Uterus (tissue), 4 donors: Measurements from ENCODE around the gene ADAMTS12. TPM values are rescaled to one million over a fixed set of nuclear protein-coding genes. Genes with fewer than 3 reads are reported as not detected.

ENCODE experiments used
- DNase-seq, 2 donors: peaks; one replicate each; pipeline ENCODE4 v3.0.0-alpha.2; 2019 to 2020
- H3K27ac ChIP-seq, 2 donors: fragments of 200-600 bp; sonication (generic); 1 replicate in 1 of 2; 2 replicates in 1 of 2; pipeline ENCODE4 v1.5.1; 2016 to 2018
- H3K27me3 ChIP-seq, 2 donors: fragments of 200-600 bp; sonication (generic); one replicate each; pipeline ENCODE4 v1.5.1; 2018 to 2019; ENCODE audit warnings: control low read depth in 1 of 2
- H3K36me3 ChIP-seq, 2 donors: fragments of 200-600 bp; sonication (generic); one replicate each; pipeline ENCODE4 v1.5.1; 2019; ENCODE audit warnings: control low read depth in 1 of 2
- H3K4me1 ChIP-seq, 2 donors: fragments of 200-600 bp; sonication (generic); one replicate each; pipeline ENCODE4 v1.5.1; 2018 to 2019; ENCODE audit warnings: control low read depth in 1 of 2
- H3K4me3 ChIP-seq, 2 donors: fragments of 200-600 bp; sonication (generic); 1 replicate in 1 of 2; 2 replicates in 1 of 2; pipeline ENCODE4 v1.5.1; 2018 to 2019; ENCODE audit warnings: mild to moderate bottlenecking in 1 of 2
- H3K9me3 ChIP-seq, 2 donors: fragments of 200-600 bp; sonication (generic); one replicate each; pipeline ENCODE4 v1.5.1; 2019; ENCODE audit warnings: control low read depth in 1 of 2
- POLR2A ChIP-seq, 2 donors: fragments of 450-650 bp; IDR thresholded peaks; one replicate each; pipeline ENCODE4 v1.6.1; 2016; ENCODE audit warnings: antibody characterized with exemption in 2 of 2, mild to moderate bottlenecking in 1 of 2, moderate library complexity in 1 of 2
- intact Hi-C: fragments of 100-400 bp; cut with DNase I; formaldehyde crosslinking; loops from one replicate; pipeline ENCODE4 v1.15.1; 2023; ENCODE audit warnings: low total_unique reads
- total RNA-seq, 4 donors: library from RNA; depleted of rRNA in 3 of 4; stranded (reverse); fragments of >200 nt in 3 of 4; gene quantifications; one replicate each; pipeline versions ENCODE4 v1.1.0 to v1.2.4, GENCODE V29; 2014 to 2023
- TF ChIP-seq, protein P1 (sequence below), 4 experiments: fragments of 200-600 bp in 2 of 4; fragments of 450-650 bp in 2 of 4; sonication (generic) in 2 of 4; IDR thresholded peaks; one replicate each; pipeline ENCODE4 v1.5.1; 2016 to 2019; ENCODE audit warnings: antibody characterized with exemption in 4 of 4, mild to moderate bottlenecking in 2 of 4, moderate library complexity in 1 of 4
- donor health status: DM: yes; HTN: yes; CAD: no.

Gene ADAMTS12
- total RNA-seq, 4 donors from 2014 or later: 0.51 to 37.5 (median 15.6) TPM

DNA sequence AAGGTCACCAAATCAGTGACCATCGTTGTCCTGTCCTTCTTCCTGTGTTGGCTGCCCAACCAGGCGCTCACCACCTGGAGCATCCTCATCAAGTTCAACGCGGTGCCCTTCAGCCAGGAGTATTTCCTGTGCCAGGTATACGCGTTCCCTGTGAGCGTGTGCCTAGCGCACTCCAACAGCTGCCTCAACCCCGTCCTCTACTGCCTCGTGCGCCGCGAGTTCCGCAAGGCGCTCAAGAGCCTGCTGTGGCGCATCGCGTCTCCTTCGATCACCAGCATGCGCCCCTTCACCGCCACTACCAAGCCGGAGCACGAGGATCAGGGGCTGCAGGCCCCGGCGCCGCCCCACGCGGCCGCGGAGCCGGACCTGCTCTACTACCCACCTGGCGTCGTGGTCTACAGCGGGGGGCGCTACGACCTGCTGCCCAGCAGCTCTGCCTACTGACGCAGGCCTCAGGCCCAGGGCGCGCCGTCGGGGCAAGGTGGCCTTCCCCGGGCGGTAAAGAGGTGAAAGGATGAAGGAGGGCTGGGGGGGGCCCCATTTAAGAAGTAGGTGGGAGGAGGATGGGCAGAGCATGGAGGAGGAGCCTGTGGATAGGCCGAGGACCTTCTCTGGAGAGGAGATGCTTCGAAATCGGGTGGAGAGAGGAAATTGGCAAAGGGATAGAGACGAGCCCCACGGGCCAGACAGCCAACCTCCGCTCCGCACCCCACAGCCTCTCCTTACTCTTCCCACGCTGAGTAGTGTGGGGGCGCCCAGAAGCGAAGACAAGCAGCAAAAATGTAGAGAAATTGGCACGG, 46.1 kb upstream of the ADAMTS12 start:
- H3K4me1 ChIP-seq: peaks cover 0 to 7% of the 10 kb centered on the region in 2 donors
- no peaks in the 10 kb centered on the region for H3K36me3 ChIP-seq
- no peak overlapping the region for H3K27ac ChIP-seq
- peaks cover 8 to 23% of the 10 kb centered on the region in 2 donors for H3K27me3 ChIP-seq
- DNase-seq: no peak
- no peaks in the 10 kb centered on the region for H3K9me3 ChIP-seq
- TF ChIP-seq, protein P1, sequence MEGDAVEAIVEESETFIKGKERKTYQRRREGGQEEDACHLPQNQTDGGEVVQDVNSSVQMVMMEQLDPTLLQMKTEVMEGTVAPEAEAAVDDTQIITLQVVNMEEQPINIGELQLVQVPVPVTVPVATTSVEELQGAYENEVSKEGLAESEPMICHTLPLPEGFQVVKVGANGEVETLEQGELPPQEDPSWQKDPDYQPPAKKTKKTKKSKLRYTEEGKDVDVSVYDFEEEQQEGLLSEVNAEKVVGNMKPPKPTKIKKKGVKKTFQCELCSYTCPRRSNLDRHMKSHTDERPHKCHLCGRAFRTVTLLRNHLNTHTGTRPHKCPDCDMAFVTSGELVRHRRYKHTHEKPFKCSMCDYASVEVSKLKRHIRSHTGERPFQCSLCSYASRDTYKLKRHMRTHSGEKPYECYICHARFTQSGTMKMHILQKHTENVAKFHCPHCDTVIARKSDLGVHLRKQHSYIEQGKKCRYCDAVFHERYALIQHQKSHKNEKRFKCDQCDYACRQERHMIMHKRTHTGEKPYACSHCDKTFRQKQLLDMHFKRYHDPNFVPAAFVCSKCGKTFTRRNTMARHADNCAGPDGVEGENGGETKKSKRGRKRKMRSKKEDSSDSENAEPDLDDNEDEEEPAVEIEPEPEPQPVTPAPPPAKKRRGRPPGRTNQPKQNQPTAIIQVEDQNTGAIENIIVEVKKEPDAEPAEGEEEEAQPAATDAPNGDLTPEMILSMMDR (IDR thresholded peaks at IDR 0.05): no peak
- TF ChIP-seq POLR2A (IDR thresholded peaks at IDR 0.05): no peak
- intact Hi-C loops: loop anchor here (10.0 kb wide), 1 partner anchor 493 kb away; the partner anchor contains the start of gene TARS1
- H3K4me3 ChIP-seq: no peak overlapping the region

DNA sequence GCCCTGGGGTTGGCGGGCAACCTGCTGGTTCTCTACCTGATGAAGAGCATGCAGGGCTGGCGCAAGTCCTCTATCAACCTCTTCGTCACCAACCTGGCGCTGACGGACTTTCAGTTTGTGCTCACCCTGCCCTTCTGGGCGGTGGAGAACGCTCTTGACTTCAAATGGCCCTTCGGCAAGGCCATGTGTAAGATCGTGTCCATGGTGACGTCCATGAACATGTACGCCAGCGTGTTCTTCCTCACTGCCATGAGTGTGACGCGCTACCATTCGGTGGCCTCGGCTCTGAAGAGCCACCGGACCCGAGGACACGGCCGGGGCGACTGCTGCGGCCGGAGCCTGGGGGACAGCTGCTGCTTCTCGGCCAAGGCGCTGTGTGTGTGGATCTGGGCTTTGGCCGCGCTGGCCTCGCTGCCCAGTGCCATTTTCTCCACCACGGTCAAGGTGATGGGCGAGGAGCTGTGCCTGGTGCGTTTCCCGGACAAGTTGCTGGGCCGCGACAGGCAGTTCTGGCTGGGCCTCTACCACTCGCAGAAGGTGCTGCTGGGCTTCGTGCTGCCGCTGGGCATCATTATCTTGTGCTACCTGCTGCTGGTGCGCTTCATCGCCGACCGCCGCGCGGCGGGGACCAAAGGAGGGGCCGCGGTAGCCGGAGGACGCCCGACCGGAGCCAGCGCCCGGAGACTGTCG, 45.4 kb upstream of the ADAMTS12 start:
- no peaks in the 10 kb centered on the region for H3K9me3 ChIP-seq
- no peak overlapping the region for H3K4me3 ChIP-seq
- intact Hi-C loops: loop anchor here (10.0 kb wide), 1 partner anchor 492 kb away; the partner anchor contains the start of gene TARS1
- no peaks in the 10 kb centered on the region for H3K36me3 ChIP-seq
- no peak overlapping the region for H3K27ac ChIP-seq
- H3K27me3 ChIP-seq: peaks cover 8 to 23% of the 10 kb centered on the region in 2 donors
- DNase-seq: no peak
- TF ChIP-seq POLR2A (IDR thresholded peaks at IDR 0.05): no peak
- TF ChIP-seq, protein P1 (IDR thresholded peaks at IDR 0.05): no peak
- peaks cover 0 to 7% of the 10 kb centered on the region in 2 donors for H3K4me1 ChIP-seq

DNA sequence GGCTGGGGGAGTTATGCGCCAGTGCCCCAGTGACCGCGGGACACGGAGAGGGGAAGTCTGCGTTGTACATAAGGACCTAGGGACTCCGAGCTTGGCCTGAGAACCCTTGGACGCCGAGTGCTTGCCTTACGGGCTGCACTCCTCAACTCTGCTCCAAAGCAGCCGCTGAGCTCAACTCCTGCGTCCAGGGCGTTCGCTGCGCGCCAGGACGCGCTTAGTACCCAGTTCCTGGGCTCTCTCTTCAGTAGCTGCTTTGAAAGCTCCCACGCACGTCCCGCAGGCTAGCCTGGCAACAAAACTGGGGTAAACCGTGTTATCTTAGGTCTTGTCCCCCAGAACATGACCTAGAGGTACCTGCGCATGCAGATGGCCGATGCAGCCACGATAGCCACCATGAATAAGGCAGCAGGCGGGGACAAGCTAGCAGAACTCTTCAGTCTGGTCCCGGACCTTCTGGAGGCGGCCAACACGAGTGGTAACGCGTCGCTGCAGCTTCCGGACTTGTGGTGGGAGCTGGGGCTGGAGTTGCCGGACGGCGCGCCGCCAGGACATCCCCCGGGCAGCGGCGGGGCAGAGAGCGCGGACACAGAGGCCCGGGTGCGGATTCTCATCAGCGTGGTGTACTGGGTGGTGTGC, 44.7 kb upstream of the ADAMTS12 start, which contains the start of gene RXFP3:
TSS of gene RXFP3 (plus strand) at position 6 of the 636 bp plus-strand sequence. CDS start at position 361, 355 bp downstream.
- intact Hi-C loops: loop anchor here (10.0 kb wide), 1 partner anchor 492 kb away; the partner anchor contains the start of gene TARS1
- H3K27me3 ChIP-seq: peaks cover 8 to 23% of the 10 kb centered on the region in 2 donors
- no peak within 1 kb of the TSS for H3K4me3 ChIP-seq
- peaks cover 0 to 7% of the 10 kb centered on the region in 2 donors for H3K4me1 ChIP-seq
- no peaks in the 10 kb centered on the region for H3K9me3 ChIP-seq
- DNase-seq: no peak
- H3K36me3 ChIP-seq: no peaks in the 10 kb centered on the region
- no peak within 1 kb of the TSS for H3K27ac ChIP-seq
- TF ChIP-seq, protein P1 (IDR thresholded peaks at IDR 0.05): no peak
- TF ChIP-seq POLR2A (IDR thresholded peaks at IDR 0.05): no peak

DNA sequence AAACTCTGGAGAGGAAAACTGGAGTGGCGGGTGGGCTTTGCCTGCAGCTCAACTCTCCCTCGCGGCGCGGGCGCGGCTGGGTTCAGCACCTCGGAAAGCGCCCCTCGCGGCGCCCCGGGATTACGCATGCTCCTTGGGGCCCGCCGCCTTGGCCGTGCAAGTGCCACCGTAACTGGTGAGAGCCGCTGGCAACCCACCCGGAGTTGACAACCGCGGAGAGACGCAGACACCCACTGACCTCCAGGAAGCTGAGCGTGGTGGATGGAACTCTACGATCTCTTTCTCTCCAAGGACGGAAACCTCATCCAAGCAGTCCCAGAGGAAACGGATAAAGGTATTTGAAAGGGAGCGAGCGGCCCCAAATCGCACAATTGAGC, 44.2 kb upstream of the ADAMTS12 start:
- H3K9me3 ChIP-seq: no peaks in the 10 kb centered on the region
- intact Hi-C loops: loop anchor here (10.0 kb wide), 1 partner anchor 491 kb away; the partner anchor contains the start of gene TARS1
- peaks cover 8 to 23% of the 10 kb centered on the region in 2 donors for H3K27me3 ChIP-seq

More for the DNA sequence above, 44.2 kb upstream of the ADAMTS12 start:
- TF ChIP-seq POLR2A (IDR thresholded peaks at IDR 0.05): no peak
- TF ChIP-seq, protein P1 (IDR thresholded peaks at IDR 0.05): peak; percentile 13 to 37 (median 25)
- peak in 1 of 2 donors; percentile 32 for DNase-seq
- H3K4me1 ChIP-seq: peaks cover 0 to 7% of the 10 kb centered on the region in 2 donors
- no peak overlapping the region for H3K27ac ChIP-seq
- no peaks in the 10 kb centered on the region for H3K36me3 ChIP-seq
- no peak overlapping the region for H3K4me3 ChIP-seq
